Muscle layer of colon (tissue), 2 donors: ENCODE measurements around the gene RASSF6.
"Not testable (repeated sequence)": the region's sequence is repeated elsewhere in the genome, so short reads cannot be mapped to it uniquely, and the experiment has no call there.

Experiments
- H3K27ac ChIP-seq: one replicate; pipeline ENCODE4 v1.7.0; 2013; ENCODE audit warnings: low read depth, mild to moderate bottlenecking, low read length, moderate library complexity
- H3K27me3 ChIP-seq, 2 donors: one replicate each; pipeline ENCODE4 v1.7.0; 2013; ENCODE audit warnings: low read length in 2 of 2, mild to moderate bottlenecking in 2 of 2; ENCODE audit not compliant: insufficient read depth in 2 of 2, control insufficient read depth in 1 of 2
- H3K36me3 ChIP-seq: one replicate; pipeline ENCODE4 v1.7.0; 2013; ENCODE audit warnings: mild to moderate bottlenecking, low read length; ENCODE audit not compliant: insufficient read depth
- H3K4me1 ChIP-seq: one replicate; pipeline ENCODE4 v1.7.0; 2013; ENCODE audit warnings: mild to moderate bottlenecking, low read length; ENCODE audit not compliant: insufficient read depth
- H3K4me3 ChIP-seq, 2 donors: one replicate each; pipeline ENCODE4 v1.7.0; 2013; ENCODE audit warnings: low read length in 2 of 2, low read depth in 1 of 2, mild to moderate bottlenecking in 1 of 2, moderate library complexity in 1 of 2
- H3K9ac ChIP-seq: one replicate; pipeline ENCODE4 v1.7.0; 2013; ENCODE audit warnings: low read length
- H3K9me3 ChIP-seq: one replicate; pipeline ENCODE4 v1.7.0; 2013; ENCODE audit warnings: mild to moderate bottlenecking, low read length
- donor health status: abdominal sarcoma.
- donor health status: Adenocarcinoma of cecum.

The RASSF6 gene

DNA sequence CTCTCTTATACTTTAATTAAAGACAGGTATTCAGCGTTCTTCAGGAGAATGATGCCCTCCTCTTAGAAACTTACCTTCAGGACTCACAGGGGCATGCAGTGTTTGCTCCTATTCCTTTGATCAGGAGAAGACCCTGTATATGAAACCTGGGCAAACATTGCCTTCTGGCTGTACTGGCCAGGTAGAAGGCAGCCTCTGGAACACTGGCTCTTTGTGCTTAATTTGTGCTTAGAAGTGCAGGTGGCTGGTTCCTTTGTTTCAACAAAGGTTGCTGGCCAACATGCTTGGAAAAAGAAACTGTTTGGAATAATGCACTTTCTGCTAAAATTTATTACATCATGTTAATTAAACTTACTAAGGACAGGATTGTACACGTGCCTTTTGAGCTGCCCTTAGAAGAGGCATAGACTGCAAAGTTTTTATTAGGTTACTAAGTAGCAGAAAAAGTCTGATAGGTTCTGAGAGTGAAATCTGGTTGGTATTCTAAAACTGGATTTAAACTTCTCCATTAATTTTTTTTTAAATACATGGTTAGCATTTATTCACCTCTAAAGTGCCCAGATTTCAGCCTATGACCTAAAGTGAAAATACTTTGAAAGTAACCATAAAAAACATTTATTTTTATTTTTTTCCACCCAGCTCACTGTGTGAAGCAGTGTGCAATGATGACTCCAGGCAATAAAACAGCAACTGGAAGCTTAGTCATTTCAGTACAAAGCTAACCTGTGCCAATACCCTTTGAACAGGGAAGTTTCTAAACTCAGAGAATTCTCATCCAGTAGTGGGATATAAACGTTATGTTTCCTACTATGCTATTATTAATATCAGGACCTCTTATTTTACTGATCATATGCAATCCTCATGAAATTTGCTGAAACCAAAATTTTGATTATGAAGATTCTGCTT, 11.3 kb downstream of the RASSF6 start:
- Histone ChIP-seq H3K4me3 (no peak overlapping the region), H3K27me3 (no peaks in the 10 kb centered on the region), H3K9ac (no peak overlapping the region), H3K36me3 (no peaks in the 10 kb centered on the region), H3K4me1 (peaks cover 20% of the 10 kb centered on the region), H3K27ac (no peak overlapping the region), H3K9me3 (no peaks in the 10 kb centered on the region)

DNA sequence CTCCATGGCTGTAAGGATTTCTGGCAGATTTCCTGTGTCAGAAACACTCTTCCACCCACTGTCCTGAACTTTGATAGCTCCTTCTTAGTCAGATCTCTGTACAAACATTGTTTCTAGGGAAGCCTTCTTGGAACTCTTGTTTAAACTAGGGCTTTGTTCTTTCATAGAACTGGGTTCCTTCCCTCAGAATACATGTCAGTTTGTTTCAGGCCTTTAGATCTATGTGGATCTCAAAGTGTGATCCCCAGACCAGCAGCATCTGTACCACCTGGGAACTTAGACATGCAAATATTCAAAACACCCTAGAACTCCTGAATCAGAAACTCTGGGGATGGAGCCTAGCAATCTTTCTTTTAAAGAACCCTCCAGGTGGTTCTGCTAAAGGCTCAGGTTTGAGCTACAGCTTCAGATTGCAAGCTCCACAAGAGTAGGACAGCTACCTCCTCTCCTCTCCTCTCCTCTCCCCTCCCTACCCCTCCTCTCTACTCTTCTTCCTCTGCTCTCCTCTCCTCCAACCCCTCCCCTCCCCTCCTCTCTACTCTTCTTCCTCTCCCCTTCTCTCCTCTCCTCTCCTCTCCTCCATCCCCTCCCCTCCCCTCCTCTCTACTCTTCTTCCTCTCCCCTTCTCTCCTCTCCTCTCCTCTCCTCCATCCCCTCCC, 12.7 kb downstream of the RASSF6 start:
- Histone ChIP-seq H3K36me3 (no peaks in the 10 kb centered on the region), H3K4me1 (peaks cover 20% of the 10 kb centered on the region), H3K9ac (no peak overlapping the region), H3K27ac (no peak overlapping the region), H3K27me3 (no peaks in the 10 kb centered on the region), H3K4me3 (no peak overlapping the region), H3K9me3 (no peaks in the 10 kb centered on the region)

DNA sequence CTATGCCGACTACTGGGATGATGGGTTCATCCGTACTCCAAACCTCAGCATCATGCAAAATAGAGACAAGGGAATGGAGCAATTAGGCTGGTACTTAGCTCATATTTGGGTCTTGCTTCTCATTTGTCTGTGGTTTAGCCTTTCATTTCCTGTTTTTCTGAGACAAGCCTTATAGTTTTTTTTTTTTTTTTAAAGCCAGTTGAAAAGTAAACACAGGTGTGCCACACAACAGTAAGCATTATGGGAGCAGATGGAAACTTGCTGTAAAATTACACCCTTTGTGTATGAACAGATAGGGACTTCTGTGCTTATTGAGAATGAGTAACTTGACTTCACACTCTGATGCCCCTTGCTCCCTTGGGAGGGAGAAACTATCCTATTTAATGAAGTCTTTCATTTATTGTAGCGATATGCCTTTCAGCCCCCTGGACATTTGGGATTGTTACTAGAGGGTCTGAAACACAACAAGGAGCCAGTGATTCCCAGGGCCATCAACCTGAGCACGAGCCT, 13.7 kb downstream of the RASSF6 start:
- H3K9me3 ChIP-seq: no peaks in the 10 kb centered on the region
- no peak overlapping the region for H3K27ac ChIP-seq
- no peak overlapping the region for H3K4me3 ChIP-seq
- no peak overlapping the region for H3K9ac ChIP-seq
- peaks cover 25% of the 10 kb centered on the region for H3K4me1 ChIP-seq
- no peaks in the 10 kb centered on the region for H3K36me3 ChIP-seq
- H3K27me3 ChIP-seq: no peaks in the 10 kb centered on the region

DNA sequence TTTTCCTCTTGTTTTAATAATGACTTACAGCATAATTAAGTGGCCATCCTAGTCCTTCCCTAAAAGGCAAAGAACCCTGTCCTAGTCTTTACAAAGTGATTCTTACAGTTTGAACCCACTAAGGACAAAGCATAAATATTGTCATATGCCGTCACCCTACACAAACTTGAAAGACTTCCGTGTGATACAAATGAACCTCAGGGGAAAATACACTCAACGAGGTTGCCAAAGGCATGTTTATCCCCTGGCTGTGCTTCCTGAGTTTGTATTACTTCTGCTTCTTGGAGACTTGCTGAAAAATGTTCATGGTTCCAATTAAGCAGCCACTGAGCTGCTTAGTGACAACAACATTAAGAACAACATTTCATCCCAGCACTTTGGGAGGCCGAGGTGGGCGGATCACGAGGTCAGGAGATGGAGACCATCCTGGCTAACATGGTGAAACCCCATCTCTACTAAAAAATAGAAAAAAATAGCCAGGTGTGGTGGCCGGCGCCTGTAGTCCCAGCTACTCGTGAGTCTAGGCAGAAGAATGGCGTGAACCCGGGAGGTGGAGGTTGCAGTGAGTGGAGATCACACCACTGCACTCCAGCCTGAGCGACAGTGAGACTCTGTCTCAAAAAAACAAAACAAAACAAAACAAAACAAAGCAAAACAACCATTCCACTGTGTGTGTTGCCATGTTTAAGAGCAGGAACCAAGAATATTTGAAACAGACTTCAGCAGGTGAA, 16.2 kb downstream of the RASSF6 start:
- H3K27me3 ChIP-seq: no peaks in the 10 kb centered on the region
- H3K4me1 ChIP-seq: peaks cover 32% of the 10 kb centered on the region
- no peak overlapping the region for H3K9ac ChIP-seq
- no peaks in the 10 kb centered on the region for H3K36me3 ChIP-seq
- no peak overlapping the region for H3K4me3 ChIP-seq
- H3K27ac ChIP-seq: no peak overlapping the region
- no peaks in the 10 kb centered on the region for H3K9me3 ChIP-seq

DNA sequence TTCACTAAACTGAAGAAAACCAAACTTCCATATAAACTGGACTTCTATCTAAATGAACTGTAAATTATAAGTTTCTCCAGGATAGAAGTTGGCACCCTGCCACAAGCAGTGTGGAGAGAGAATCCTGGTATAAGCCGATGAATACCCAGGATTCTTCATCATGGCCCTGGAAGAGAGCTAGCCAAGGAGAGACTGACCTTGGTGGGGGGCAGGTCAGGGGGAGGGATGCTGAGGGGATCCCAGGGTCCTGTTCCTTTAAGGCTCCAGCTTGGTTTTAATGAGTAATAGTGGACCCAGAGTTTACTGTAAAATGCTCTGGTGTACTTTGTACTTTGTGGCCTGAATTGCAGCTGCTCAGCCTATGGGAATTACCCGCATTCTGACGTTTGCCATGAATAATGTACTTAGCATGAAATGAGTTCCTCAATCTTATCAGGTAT, 16.9 kb downstream of the RASSF6 start:
- H3K36me3 ChIP-seq: no peaks in the 10 kb centered on the region
- no peak overlapping the region for H3K27ac ChIP-seq
- H3K27me3 ChIP-seq: no peaks in the 10 kb centered on the region
- peaks cover 28% of the 10 kb centered on the region for H3K4me1 ChIP-seq
- H3K9ac ChIP-seq: no peak overlapping the region
- H3K9me3 ChIP-seq: no peaks in the 10 kb centered on the region
- H3K4me3 ChIP-seq: no peak overlapping the region

DNA sequence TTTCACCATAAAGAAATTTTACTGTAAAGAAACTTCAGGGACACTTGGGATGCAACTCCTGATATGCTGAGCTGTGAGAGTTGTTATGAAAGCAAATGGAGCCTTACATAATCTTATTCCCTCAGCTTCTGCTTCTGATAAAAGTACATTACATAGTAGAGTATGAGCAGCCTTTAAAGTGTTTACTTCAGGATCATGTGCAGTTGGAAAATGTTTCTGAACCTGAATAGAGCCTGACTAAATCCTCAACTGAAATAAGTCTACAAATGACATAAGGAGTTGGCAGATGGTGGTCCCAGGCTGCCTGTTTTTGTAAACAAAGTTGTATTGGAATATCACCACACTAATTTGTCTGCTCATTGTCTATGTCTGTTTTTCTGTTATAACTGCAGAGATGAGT, 19.3 kb downstream of the RASSF6 start:
- H3K4me3 ChIP-seq: no peak overlapping the region
- H3K27me3 ChIP-seq: no peaks in the 10 kb centered on the region
- no peak overlapping the region for H3K9ac ChIP-seq
- no peaks in the 10 kb centered on the region for H3K36me3 ChIP-seq
- peaks cover 28% of the 10 kb centered on the region for H3K4me1 ChIP-seq
- no peak overlapping the region for H3K27ac ChIP-seq
- no peaks in the 10 kb centered on the region for H3K9me3 ChIP-seq

DNA sequence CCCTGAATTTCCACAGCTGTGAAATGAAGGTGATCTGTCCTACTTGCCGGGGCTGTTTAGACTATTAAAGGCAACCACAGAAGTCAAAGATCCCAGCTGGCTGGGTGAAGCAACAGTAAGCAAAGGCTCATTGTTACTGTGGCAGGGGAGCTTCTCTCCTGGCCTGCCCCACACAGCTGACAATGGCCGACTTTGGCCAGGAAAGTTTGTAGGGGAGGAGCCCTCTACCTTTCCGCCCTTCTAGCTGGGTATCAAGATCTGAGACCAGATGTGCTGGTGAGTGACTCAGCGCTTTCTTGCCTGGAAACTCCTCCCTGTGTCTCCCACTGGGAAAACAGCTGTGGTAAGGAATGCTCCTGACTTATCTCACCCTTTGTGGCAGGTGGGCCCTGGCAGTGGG, 21.1 kb downstream of the RASSF6 start:
- no peak overlapping the region for H3K27ac ChIP-seq
- no peaks in the 10 kb centered on the region for H3K27me3 ChIP-seq
- no peak overlapping the region for H3K9ac ChIP-seq
- H3K36me3 ChIP-seq: no peaks in the 10 kb centered on the region
- H3K4me1 ChIP-seq: peaks cover 28% of the 10 kb centered on the region
- H3K4me3 ChIP-seq: no peak overlapping the region
- H3K9me3 ChIP-seq: no peaks in the 10 kb centered on the region

DNA sequence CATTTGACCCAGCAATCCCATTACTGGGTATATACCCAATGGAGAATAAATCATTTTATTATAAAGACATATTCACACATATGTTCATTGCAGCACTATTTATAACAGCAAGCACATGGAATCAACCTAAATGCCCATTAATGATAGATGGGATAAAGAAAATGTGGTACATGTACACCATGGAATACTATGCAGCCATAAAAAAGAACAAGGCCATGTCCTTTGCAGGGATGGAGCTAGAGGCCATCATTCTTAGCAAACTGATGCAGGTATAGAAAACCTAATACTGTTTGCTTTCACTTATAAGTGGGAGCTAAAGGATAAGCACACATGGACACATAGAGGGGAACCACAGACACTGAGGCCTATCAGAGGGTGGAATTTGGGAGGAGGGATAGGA, 22.6 kb downstream of the RASSF6 start:
- no peak overlapping the region for H3K27ac ChIP-seq
- no peak overlapping the region for H3K9ac ChIP-seq
- H3K27me3 ChIP-seq: no peaks in the 10 kb centered on the region
- peaks cover 28% of the 10 kb centered on the region for H3K4me1 ChIP-seq
- no peaks in the 10 kb centered on the region for H3K36me3 ChIP-seq
- H3K4me3 ChIP-seq: no peak overlapping the region
- H3K9me3 ChIP-seq: no peaks in the 10 kb centered on the region

DNA sequence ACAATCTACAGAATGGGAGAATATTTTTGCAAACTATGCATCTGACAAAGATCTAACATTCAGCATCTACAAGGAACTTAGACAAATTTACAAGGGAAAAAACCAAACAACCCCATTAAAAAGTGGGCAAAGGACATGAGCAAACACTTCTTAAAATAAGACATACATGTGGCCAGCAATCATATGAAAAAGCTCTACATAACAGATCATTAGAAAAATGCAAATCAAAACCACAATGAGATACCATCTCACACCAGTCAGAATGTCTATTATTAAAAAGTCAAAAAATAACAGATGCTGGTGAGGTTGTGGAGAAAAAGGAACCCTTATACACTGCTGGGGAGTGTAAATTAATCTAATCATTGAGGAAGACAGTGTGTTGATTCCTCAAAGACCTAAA, 23.1 kb downstream of the RASSF6 start:
- H3K27ac ChIP-seq, H3K9ac ChIP-seq, H3K27me3 ChIP-seq, H3K4me3 ChIP-seq, H3K36me3 ChIP-seq, H3K9me3 ChIP-seq: not testable (repeated sequence)
- peaks cover 28% of the 10 kb centered on the region for H3K4me1 ChIP-seq

DNA sequence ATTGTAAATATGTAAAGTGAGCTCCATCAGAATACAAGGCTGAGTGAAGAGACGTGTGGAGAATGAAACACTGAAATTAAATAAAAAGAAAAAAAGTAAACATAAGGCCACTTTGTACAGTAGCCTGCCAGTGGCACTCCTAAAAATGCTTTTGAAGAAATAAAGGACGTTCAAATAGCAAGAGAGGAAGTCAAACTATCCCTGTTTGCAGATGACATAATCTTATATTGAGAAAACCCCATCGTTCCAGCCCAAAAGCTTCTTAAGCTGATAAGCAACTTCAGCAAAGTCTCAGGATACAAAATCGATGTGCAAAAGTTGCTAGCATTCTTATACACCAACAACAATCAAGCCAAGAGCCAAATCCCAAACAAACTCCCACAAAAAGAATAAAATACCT, 24.2 kb downstream of the RASSF6 start:
- H3K27me3 ChIP-seq: no peaks in the 10 kb centered on the region
- no peaks in the 10 kb centered on the region for H3K36me3 ChIP-seq
- no peak overlapping the region for H3K9ac ChIP-seq
- H3K9me3 ChIP-seq: no peaks in the 10 kb centered on the region
- H3K4me1 ChIP-seq: peaks cover 17% of the 10 kb centered on the region
- H3K4me3 ChIP-seq: no peak overlapping the region
- H3K27ac ChIP-seq: no peak overlapping the region

DNA sequence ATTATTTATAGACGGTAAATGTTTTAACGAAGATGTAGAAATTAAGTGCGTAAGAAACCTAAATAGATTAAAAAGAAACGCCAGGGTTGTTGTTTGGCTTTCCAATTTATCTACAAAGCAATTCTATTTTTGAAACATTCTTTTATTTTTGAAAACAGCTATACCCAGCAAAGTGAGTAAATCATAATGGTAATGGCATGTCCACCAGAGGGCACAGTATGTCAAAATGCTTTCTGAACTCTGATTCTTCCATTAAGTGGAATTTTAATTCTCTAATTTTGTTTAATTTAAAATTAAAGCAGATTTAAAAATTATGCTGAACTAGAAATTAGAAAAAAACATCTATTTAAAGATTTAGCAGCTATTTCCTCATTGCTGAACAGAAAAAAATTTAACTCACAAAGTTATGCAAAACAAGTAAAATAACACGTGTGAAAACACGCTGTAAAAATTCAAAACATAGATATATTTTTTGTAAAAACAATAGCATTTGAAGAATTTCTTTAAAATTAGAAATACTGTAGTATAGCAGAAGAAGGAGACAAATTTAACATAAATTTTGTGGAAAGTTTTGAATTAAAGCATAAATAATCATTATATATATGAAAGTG, 26.5 kb downstream of the RASSF6 start:
- H3K27me3 ChIP-seq: no peaks in the 10 kb centered on the region
- no peak overlapping the region for H3K9ac ChIP-seq
- H3K27ac ChIP-seq: no peak overlapping the region
- no peaks in the 10 kb centered on the region for H3K9me3 ChIP-seq
- no peak overlapping the region for H3K4me3 ChIP-seq
- no peaks in the 10 kb centered on the region for H3K36me3 ChIP-seq
- H3K4me1 ChIP-seq: peaks cover 9% of the 10 kb centered on the region
